ENCODE data around the gene WDR7.

WDR7 gene

GRCh38 chr18:56696966-56697365 is 45.8 kb downstream of the WDR7 start:
- TF ChIP-seq TCF12 (IDR thresholded peaks at IDR 0.05; ENCODE audit: low read depth) (no peak), CREB1 (IDR thresholded peaks at IDR 0.05; ENCODE audit: low read depth) (no peak), FOXM1 (IDR thresholded peaks at IDR 0.05; ENCODE audit: borderline replicate concordance, low read depth) (no peak), EGR1 (IDR thresholded peaks at IDR 0.05) (no peak), EP300 (IDR thresholded peaks at IDR 0.05; ENCODE audit: borderline replicate concordance) (no peak), RAD21 (IDR thresholded peaks at IDR 0.05; ENCODE audit: low read depth) (no peak), USF1 (IDR thresholded peaks at IDR 0.05) (no peak), TAF1 (IDR thresholded peaks at IDR 0.05; ENCODE audit: low read depth) (no peak), MAX (IDR thresholded peaks at IDR 0.05) (no peak), ZBTB7A (IDR thresholded peaks at IDR 0.05; ENCODE audit: low read depth) (no peak), NFIC (IDR thresholded peaks at IDR 0.05) (no peak), REST (IDR thresholded peaks at IDR 0.05; ENCODE audit: low read depth) (no peak)

GRCh38 chr18:56702946-56703345 is 51.8 kb downstream of the WDR7 start:
- TF ChIP-seq TEAD4 (IDR thresholded peaks at IDR 0.05): 0 out of 2 replicates have a peak, but pooled peaks have one; percentile 16
- TF ChIP-seq USF1 (IDR thresholded peaks at IDR 0.05): peak; percentile 78
- peak; percentile 51 for TF ChIP-seq RAD21 (IDR thresholded peaks at IDR 0.05; ENCODE audit: low read depth)
- TF ChIP-seq ZBTB7A (IDR thresholded peaks at IDR 0.05; ENCODE audit: low read depth): no peak
- TF ChIP-seq MAX (IDR thresholded peaks at IDR 0.05): no peak

- TF ChIP-seq EP300 (IDR thresholded peaks at IDR 0.05; ENCODE audit: borderline replicate concordance): no peak
- TF ChIP-seq TEAD4 (IDR thresholded peaks at IDR 0.05): no peak
- TF ChIP-seq NFIC (IDR thresholded peaks at IDR 0.05): no peak
- TF ChIP-seq RAD21 (IDR thresholded peaks at IDR 0.05; ENCODE audit: low read depth): peak; percentile 9; the same call in 1 of the 2 replicates
These were observed 58.3 kb downstream of the WDR7 start for GRCh38 chr18:56709463-56709862.

GRCh38 chr18:56711708-56712445 is 60.7 kb downstream of the WDR7 start:
- TF ChIP-seq MAX (IDR thresholded peaks at IDR 0.05): no peak
- no peak for TF ChIP-seq EP300 (IDR thresholded peaks at IDR 0.05; ENCODE audit: borderline replicate concordance)
- no peak for TF ChIP-seq NFIC (IDR thresholded peaks at IDR 0.05)
- no peak for TF ChIP-seq TAF1 (IDR thresholded peaks at IDR 0.05; ENCODE audit: low read depth)
- TF ChIP-seq CEBPB (IDR thresholded peaks at IDR 0.05): no peak
- no peak for TF ChIP-seq CREB1 (IDR thresholded peaks at IDR 0.05; ENCODE audit: low read depth)
- no peak for TF ChIP-seq RAD21 (IDR thresholded peaks at IDR 0.05; ENCODE audit: low read depth)
- TF ChIP-seq EGR1 (IDR thresholded peaks at IDR 0.05): no peak
- no peak for TF ChIP-seq REST (IDR thresholded peaks at IDR 0.05; ENCODE audit: low read depth)
- TF ChIP-seq ZBTB7A (IDR thresholded peaks at IDR 0.05; ENCODE audit: low read depth): no peak
- TF ChIP-seq TCF12 (IDR thresholded peaks at IDR 0.05; ENCODE audit: low read depth): no peak

GRCh38 chr18:56712761-56713160 is 61.6 kb downstream of the WDR7 start:
- no peak for TF ChIP-seq TCF12 (IDR thresholded peaks at IDR 0.05; ENCODE audit: low read depth)
- TF ChIP-seq CREB1 (IDR thresholded peaks at IDR 0.05; ENCODE audit: low read depth): no peak
- TF ChIP-seq YY1 (IDR thresholded peaks at IDR 0.05; ENCODE audit: low read depth): no peak
- no peak for TF ChIP-seq EGR1 (IDR thresholded peaks at IDR 0.05)
- TF ChIP-seq MAX (IDR thresholded peaks at IDR 0.05): no peak
- no peak for TF ChIP-seq CEBPB (IDR thresholded peaks at IDR 0.05)
- TF ChIP-seq RAD21 (IDR thresholded peaks at IDR 0.05; ENCODE audit: low read depth): no peak
- TF ChIP-seq EP300 (IDR thresholded peaks at IDR 0.05; ENCODE audit: borderline replicate concordance): no peak
- TF ChIP-seq USF1 (IDR thresholded peaks at IDR 0.05): no peak
- TF ChIP-seq REST (IDR thresholded peaks at IDR 0.05; ENCODE audit: low read depth): no peak
- no peak for TF ChIP-seq FOXM1 (IDR thresholded peaks at IDR 0.05; ENCODE audit: borderline replicate concordance, low read depth)
- TF ChIP-seq NFIC (IDR thresholded peaks at IDR 0.05): no peak
- TF ChIP-seq ZBTB7A (IDR thresholded peaks at IDR 0.05; ENCODE audit: low read depth): no peak
- TF ChIP-seq TAF1 (IDR thresholded peaks at IDR 0.05; ENCODE audit: low read depth): no peak
